ENCODE data around the gene ASB13. TPM values are rescaled to one million over a fixed set of nuclear protein-coding genes. Genes with fewer than 3 reads are reported as not detected.

The ASB13 gene
- total and polyA plus RNA-seq, 2 donors (not counting 1 experiment from before 2014, with no cell fraction given) = 2.5 to 4.4 TPM

DNA sequence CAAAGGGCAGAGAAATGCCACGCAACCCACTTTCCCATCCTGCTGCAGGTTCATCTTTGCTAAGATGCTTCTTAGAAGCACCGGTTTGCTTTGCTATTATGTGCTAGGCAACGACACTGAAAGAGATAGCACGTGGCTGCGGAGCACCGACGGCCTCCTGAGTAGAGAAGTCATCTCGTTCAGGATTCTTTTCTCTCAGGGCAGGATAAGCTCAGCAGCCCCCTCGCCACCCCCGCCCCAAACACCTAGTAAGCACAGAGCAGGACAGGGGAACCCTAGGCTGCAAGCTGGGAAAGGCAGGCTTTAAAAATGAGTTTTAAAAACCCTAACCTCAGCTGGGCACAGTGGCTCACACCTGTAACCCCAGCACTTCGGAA, 15.0 kb downstream of the ASB13 start:
- H3K27ac Mint-ChIP-seq = no peak overlapping the region
- H2AFZ ChIP-seq (ENCODE audit: insufficient read depth, low read depth, low read length, poor library complexity, severe bottlenecking) = no peak overlapping the region
- intact Hi-C loops (cut with micrococcal nuclease) = no loop called here

More for the DNA sequence above, 15.0 kb downstream of the ASB13 start:
- no peak overlapping the region for H3K9ac ChIP-seq (ENCODE audit: low read length)
- Mint-ChIP-seq H3K27me3 (peaks cover 6% of the 10 kb centered on the region), H3K4me3 (no peak overlapping the region), H3K4me1 (peaks cover 24% of the 10 kb centered on the region), H3K9me3 (ENCODE audit: insufficient read depth) (no peaks in the 10 kb centered on the region)
- ChIA-PET POLR2A (no interaction called here), CTCF (interaction anchor here (1.4 kb wide), 1 partner anchor 28 kb away, joined by 4 read pairs; no protein-coding TSS in a partner anchor)
- no peak overlapping the region for H3K4me2 ChIP-seq (replicated peaks; ENCODE audit: low read depth, low read length, poor library complexity, severe bottlenecking)
- WGBS (ENCODE audit: insufficient coverage) = 97% methylated on average over 11 of the region's 11 CpGs
- peaks cover 0 to 3% (median 0%) of the 10 kb centered on the region in 3 donors for H3K9me3 ChIP-seq (ENCODE audit: control extremely low read depth in 1 of 3, control insufficient read depth in 2 of 3, insufficient read depth in 1 of 3, low read length in 2 of 3)
- no peak overlapping the region for H3K4me3 ChIP-seq (ENCODE audit: control extremely low read depth in 1 of 5, extremely low read depth in 1 of 5, insufficient read depth in 1 of 5, low read depth in 2 of 5, low read length in 4 of 5)
- DNase-seq = no peak
- H3K4me1 ChIP-seq (ENCODE audit: control insufficient read depth in 2 of 2, insufficient read depth in 2 of 2, low read length in 2 of 2) = peaks cover 2 to 3% of the 10 kb centered on the region in 2 donors
- no peak for ATAC-seq (ENCODE audit: low read depth)
- no peaks in the 10 kb centered on the region for H3K27me3 ChIP-seq (replicated peaks in 1 of 4; ENCODE audit: control extremely low read depth in 1 of 4, control insufficient read depth in 3 of 4, insufficient read depth in 4 of 4, low read length in 3 of 4)
- H3K27ac ChIP-seq (ENCODE audit: low read length in 2 of 2) = no peak overlapping the region
- H3K79me2 ChIP-seq (ENCODE audit: control insufficient read depth, insufficient read depth, low read length) = no peaks in the 10 kb centered on the region
- peaks cover 0 to 2% of the 10 kb centered on the region in 2 experiments for H3K36me3 ChIP-seq (replicated peaks in 1 of 2; ENCODE audit: control extremely low read depth in 1 of 2, control insufficient read depth in 1 of 2, extremely low read depth in 1 of 2, insufficient read depth in 2 of 2, low read length in 1 of 2)
- TF ChIP-seq CTCF (IDR thresholded peaks at IDR 0.05) (no peak), EZH2 (IDR thresholded peaks at IDR 0.05; ENCODE audit: borderline replicate concordance, insufficient read depth, low read depth, low read length, poor library complexity, severe bottlenecking) (no peak)
- H4K20me1 ChIP-seq (ENCODE audit: control insufficient read depth, insufficient read depth, low read length, poor library complexity, severe bottlenecking) = no peaks in the 10 kb centered on the region
